Ishikawa (cell line): Measurements from ENCODE around the gene TXNDC11.
A peak's percentile ranks its signal among the peaks of the same experiment; 100 is the strongest.

Source experiments
- CEBPB ChIP-seq: IDR thresholded peaks from 2 replicates; pipeline ENCODE4 v1.6.1; 2012
- CREB1 ChIP-seq: IDR thresholded peaks from 2 replicates; pipeline ENCODE4 v1.6.1; 2012; ENCODE audit warnings: low read depth
- EP300 ChIP-seq: IDR thresholded peaks from 2 replicates; pipeline ENCODE4 v1.6.1; 2012; ENCODE audit warnings: borderline replicate concordance
- FOXM1 ChIP-seq: IDR thresholded peaks from 2 replicates; pipeline ENCODE4 v1.6.1; 2012; ENCODE audit warnings: low read depth, borderline replicate concordance
- NFIC ChIP-seq: IDR thresholded peaks from 2 replicates; pipeline ENCODE4 v1.6.1; 2012
- RAD21 ChIP-seq: IDR thresholded peaks from 2 replicates; pipeline ENCODE4 v1.6.1; 2012; ENCODE audit warnings: low read depth
- TAF1 ChIP-seq: IDR thresholded peaks from 2 replicates; pipeline ENCODE4 v1.6.1; 2012; ENCODE audit warnings: low read depth, mild to moderate bottlenecking
- TCF12 ChIP-seq: IDR thresholded peaks from 2 replicates; pipeline ENCODE4 v1.6.1; 2012; ENCODE audit warnings: low read depth
- TEAD4 ChIP-seq: IDR thresholded peaks from 2 replicates; pipeline ENCODE4 v1.6.1; 2012
- YY1 ChIP-seq: IDR thresholded peaks from 2 replicates; pipeline ENCODE4 v1.6.1; 2012; ENCODE audit warnings: low read depth
- ZBTB7A ChIP-seq: IDR thresholded peaks from 2 replicates; pipeline ENCODE4 v1.6.1; 2012; ENCODE audit warnings: low read depth
- TF ChIP-seq, protein P1 (sequence below): IDR thresholded peaks from 2 replicates; pipeline ENCODE4 v1.6.1; 2012
- TF ChIP-seq, protein P2 (sequence below): IDR thresholded peaks from 2 replicates; pipeline ENCODE4 v1.6.1; 2012; ENCODE audit warnings: low read depth, mild to moderate bottlenecking
- TF ChIP-seq, protein P3 (sequence below): IDR thresholded peaks from 2 replicates; pipeline ENCODE4 v1.6.1; 2012

TXNDC11 gene

DNA sequence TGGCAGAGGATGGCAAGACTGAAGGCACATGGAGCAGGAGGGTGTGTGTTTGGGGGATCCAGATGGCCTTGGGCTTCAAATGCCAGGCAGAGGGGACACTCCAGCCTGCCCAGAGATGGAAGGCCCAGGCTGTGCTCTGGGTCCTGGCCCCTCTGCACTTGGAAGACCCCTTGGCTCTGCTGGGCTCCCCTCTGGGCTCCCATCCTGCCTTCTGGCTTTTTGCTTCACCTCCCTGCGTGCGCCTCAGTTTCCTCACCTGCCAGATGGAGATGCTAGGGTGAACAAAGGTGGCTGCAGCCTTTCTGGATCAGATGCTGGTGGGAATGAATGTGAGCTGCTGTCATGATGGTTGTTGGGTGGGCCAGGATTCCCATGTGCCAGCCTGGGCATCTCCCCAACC is 71.4 kb downstream of the TXNDC11 start:
- TF ChIP-seq TCF12 = no peak

DNA sequence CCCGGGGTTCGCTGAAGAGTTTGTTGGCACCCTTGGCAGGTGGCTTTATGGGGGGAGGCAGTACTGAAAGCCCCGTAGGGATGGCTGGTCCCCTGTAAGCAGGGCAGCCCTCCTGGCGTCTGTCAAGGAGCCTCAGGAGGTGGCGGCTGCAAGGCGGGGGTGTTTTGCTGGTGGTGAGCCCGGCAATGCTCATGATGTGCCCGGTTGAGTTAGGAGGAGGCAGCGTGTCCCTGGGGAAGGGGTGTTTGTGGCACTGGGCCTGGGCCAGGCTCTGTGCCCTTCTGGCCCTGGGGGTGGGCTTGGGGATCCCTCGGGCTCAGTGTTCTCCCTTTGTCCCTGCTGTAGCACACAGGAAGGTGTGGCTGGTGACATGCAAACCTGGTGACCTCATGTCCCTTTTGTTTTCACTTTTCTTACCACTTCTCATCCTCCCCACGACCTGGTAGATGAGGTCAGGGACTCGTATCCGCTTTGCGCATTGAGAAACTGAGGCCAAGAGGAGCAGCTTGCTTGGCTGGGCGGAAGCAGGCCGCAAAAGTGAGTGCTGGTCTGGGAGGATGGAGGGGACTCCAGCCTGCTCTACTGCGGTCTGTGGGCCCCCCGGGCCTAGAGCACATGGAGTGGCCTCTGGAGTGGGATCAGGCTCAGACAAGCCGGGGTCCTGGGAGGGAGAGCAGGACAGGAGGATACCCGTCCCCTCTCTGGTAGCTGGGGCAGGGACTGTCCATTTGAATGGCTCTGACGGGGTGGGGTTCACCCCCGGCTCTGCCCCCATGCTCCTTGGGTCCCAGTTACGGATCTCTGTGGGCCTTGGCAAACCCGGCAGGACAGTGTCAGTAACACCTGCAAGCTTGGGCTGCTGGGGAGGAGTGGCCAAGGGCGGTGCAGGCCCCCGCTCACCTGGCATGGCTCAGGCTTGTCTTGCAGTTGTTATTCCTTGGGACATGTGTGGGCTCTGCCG is 72.2 kb downstream of the TXNDC11 start:
- TF ChIP-seq TEAD4 = no peak
- no peak for TF ChIP-seq TAF1
- TF ChIP-seq, protein P1, sequence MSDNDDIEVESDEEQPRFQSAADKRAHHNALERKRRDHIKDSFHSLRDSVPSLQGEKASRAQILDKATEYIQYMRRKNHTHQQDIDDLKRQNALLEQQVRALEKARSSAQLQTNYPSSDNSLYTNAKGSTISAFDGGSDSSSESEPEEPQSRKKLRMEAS = no peak
- TF ChIP-seq RAD21 = no peak
- no peak for TF ChIP-seq CEBPB
- no peak for TF ChIP-seq EP300

DNA sequence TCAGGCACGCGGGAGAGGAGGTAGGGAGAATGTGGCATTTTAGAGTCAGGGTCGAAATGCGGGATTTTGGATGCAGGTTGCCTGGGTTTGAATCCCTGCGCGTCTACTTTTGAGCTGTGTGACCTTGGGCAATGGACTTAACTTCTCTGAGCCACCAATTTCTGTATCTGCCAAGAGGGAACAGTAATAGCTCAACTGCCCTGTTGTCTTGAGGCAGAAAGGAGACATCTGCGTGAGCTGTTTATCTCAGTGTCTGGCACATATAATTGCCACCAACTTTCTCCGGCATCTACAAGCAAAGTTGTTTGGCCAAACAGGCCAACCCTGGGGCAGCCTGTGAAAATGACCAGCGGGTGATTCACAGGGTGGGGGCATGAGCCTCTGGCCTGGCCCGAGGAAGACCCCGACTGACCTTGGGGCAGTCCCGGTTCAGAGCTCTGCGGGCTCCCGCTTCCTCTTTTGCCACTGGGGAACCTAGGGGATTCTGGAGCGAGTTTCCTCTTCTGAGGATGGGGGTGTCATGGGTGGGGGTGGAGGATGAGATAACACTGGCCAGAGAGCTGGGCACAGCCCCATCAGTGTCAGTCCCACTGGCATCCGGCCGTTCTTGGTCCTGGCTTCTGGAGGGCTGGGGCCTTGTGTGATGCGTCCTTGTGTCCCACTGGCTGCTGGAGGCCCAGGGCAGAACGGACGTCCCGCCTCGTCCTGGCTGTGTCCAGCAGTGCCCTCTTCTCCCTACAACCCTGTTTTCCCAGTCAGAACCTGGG is 73.1 kb downstream of the TXNDC11 start:
- TF ChIP-seq CEBPB = no peak
- TF ChIP-seq, protein P2, sequence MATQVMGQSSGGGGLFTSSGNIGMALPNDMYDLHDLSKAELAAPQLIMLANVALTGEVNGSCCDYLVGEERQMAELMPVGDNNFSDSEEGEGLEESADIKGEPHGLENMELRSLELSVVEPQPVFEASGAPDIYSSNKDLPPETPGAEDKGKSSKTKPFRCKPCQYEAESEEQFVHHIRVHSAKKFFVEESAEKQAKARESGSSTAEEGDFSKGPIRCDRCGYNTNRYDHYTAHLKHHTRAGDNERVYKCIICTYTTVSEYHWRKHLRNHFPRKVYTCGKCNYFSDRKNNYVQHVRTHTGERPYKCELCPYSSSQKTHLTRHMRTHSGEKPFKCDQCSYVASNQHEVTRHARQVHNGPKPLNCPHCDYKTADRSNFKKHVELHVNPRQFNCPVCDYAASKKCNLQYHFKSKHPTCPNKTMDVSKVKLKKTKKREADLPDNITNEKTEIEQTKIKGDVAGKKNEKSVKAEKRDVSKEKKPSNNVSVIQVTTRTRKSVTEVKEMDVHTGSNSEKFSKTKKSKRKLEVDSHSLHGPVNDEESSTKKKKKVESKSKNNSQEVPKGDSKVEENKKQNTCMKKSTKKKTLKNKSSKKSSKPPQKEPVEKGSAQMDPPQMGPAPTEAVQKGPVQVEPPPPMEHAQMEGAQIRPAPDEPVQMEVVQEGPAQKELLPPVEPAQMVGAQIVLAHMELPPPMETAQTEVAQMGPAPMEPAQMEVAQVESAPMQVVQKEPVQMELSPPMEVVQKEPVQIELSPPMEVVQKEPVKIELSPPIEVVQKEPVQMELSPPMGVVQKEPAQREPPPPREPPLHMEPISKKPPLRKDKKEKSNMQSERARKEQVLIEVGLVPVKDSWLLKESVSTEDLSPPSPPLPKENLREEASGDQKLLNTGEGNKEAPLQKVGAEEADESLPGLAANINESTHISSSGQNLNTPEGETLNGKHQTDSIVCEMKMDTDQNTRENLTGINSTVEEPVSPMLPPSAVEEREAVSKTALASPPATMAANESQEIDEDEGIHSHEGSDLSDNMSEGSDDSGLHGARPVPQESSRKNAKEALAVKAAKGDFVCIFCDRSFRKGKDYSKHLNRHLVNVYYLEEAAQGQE = no peak
- no peak for TF ChIP-seq CREB1
- TF ChIP-seq, protein P3, sequence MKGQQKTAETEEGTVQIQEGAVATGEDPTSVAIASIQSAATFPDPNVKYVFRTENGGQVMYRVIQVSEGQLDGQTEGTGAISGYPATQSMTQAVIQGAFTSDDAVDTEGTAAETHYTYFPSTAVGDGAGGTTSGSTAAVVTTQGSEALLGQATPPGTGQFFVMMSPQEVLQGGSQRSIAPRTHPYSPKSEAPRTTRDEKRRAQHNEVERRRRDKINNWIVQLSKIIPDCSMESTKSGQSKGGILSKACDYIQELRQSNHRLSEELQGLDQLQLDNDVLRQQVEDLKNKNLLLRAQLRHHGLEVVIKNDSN = no peak
- TF ChIP-seq ZBTB7A = no peak
- TF ChIP-seq YY1 = no peak
- no peak for TF ChIP-seq RAD21
- TF ChIP-seq EP300 = no peak
- TF ChIP-seq FOXM1 = no peak
- no peak for TF ChIP-seq NFIC

DNA sequence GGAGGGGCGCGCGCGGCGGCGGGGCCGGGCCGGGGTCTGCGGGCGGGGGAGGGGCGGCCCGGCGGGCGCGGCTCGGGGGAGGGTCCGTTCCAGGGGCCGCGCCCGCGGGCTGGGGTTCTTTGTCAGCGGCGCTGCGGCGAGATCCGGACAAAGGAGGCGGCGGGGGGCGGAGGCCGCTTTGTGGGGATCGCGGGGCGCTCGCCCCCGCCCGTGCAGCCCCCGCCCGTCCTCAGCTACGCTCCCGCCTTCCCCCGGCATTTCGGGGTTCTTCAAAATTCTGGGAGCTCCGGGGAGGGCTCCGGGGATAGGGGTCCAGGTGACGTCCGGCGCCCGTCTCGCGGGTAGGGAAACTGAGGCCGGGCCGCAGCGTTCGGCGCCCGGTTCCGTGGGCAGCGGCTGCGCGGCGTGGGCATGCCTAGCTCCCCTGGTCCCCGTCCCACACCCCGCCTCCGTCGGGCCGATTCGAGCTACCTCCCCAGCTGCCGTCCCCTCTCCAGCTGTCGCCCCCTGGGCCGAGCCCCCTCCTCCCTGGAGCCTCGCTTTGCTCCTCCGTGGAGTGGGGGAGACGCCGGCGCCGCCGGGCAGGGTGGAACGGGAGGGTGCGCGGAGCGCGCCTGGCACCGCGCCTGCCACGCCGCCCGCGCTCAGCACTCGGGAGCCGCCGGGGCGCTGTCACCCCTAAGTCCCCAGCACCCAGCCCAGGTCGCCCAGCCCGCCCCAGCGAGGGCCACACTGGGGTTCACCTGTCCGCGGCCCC is 73.9 kb downstream of the TXNDC11 start:
- TF ChIP-seq ZBTB7A (peak; percentile 50; the same call in 1 of the 2 replicates), TAF1 (no peak)

DNA sequence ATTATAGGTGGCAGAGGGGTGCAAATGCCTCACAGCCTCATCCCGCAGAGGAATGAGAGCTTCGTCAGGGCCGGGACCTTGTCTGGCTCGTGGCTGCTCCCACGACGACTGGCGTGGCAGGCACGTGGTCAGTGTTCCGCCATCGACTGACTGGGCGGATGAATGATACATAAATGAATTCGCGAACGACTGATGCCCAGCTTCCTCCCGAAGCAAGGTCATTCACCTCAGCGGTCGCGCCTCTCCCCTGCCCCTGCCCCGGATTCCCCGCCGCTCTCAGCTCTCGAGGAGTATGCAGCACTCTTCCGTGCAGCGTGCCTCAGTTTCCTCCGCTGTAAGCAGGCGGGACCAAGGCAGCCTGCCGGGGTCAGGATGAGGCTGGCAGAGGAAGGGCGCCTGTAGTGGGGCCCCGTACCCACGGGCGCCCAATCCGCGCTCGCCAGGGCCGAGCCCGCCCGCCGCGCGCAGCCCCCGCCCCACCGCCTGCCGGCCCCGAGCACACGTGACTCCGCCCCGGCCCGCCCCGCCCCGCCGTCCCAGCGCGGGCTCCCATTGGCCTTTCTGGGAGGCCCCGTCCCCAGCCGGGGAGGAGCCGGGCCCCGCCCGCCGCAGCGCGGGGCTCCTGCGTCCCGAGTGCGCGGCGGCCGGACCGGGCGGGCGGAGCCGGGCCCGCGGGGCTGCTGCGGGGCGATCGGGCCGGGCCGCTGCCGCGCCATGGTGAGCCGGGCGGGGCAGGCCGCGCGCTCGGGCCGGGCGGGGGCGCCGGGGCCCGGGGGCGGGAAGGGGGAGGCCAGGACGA is 74.6 kb downstream of the TXNDC11 start, which contains the start of gene SNN:
Gene SNN (plus strand): TSS at position 632 of the 799 bp plus-strand sequence. CDS start 7,605 bp downstream, outside the sequence.
- 0 out of 2 replicates have a peak, but pooled peaks have one; percentile 6 for TF ChIP-seq TAF1
- TF ChIP-seq, protein P1 = peak; percentile 39
- TF ChIP-seq ZBTB7A = no peak
- no peak for TF ChIP-seq CREB1
- TF ChIP-seq, protein P3 = peak; percentile 80
- TF ChIP-seq TEAD4 = no peak

DNA sequence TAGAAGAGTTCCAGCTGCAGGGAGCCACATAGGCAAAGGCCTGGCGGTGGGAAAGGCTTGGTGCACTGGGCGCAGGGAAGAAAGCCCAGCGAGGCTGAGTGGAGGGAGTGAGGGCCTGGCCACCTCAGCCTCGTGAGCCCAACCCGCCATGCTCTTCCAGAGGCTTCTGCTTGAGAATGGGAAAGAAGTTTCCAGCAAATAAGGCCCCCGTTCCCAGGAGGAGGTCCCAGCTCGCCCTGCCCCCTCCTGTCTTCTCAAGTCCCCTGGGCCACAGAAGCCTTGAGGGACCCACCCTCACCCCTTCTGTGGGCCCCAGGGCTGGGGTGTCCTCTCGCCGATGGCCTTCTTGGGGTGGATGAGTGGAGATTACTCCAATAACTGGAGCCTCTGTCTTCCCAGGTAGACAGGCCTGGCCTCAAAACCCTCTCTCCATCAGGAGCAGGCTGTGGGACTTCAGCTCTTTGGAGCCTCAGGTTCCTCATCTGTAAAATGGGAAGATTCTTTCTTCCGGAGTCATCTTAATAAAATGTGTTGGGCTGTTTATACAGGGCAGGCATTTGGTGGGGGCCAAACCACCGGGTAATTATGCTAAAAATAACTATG is 75.3 kb downstream of the TXNDC11 start:
- TF ChIP-seq, protein P2 = no peak
- TF ChIP-seq FOXM1 = no peak
- TF ChIP-seq, protein P1 = no peak
